ENCODE measurements around the gene PEX5L. TPM values are rescaled to one million over a fixed set of nuclear protein-coding genes. Genes with fewer than 3 reads are reported as not detected.

The PEX5L gene
- polyA plus RNA-seq, 1 of the 3 experiments (the other 2 are of a cell fraction): not detected

- 33% methylated on average over 3 of the region's 3 CpGs for WGBS (ENCODE audit: low lambda C conversion rate)
- Histone ChIP-seq H3K4me3 (ENCODE audit: low read depth in 2 of 2, low read length in 1 of 2) (no peak overlapping the region), H3K36me3 (replicated peaks in 1 of 2; ENCODE audit: control insufficient read depth in 1 of 2, insufficient read depth in 2 of 2, low read length in 1 of 2) (no peaks in the 10 kb centered on the region), H3K79me2 (ENCODE audit: insufficient read depth) (no peaks in the 10 kb centered on the region), H3K9ac (no peak overlapping the region), H2AFZ (ENCODE audit: low read depth) (no peak overlapping the region), H3K27ac (ENCODE audit: low read depth in 2 of 2, low read length in 1 of 2) (no peak overlapping the region), H3K27me3 (ENCODE audit: insufficient read depth) (no peaks in the 10 kb centered on the region), H3K4me2 (no peak overlapping the region), H4K20me1 (ENCODE audit: insufficient read depth) (no peaks in the 10 kb centered on the region), H3K4me1 (ENCODE audit: control insufficient read depth in 1 of 2, insufficient read depth in 2 of 2, low read depth in 1 of 2, low read length in 1 of 2) (peaks cover 0 to 3% of the 10 kb centered on the region in 2 experiments; a peak in 2 of 4 replicates), H3K9me3 (no peaks in the 10 kb centered on the region), H3F3A (replicated peaks; ENCODE audit: insufficient read depth) (no peaks in the 10 kb centered on the region), H3K9me2 (no peaks in the 10 kb centered on the region)
- ChIA-PET CTCF (interaction anchor here (1.0 to 4.9 kb wide), 4 partner anchors 11 to 72 kb away, joined by 3 to 31 read pairs (median 4); no protein-coding TSS in a partner anchor), POLR2A (interaction anchor here (1.0 kb wide), 1 partner anchor 30 kb away, joined by 3 read pairs; no protein-coding TSS in a partner anchor)
- DNase-seq: no peak
- TF ChIP-seq CTCF (IDR thresholded peaks at IDR 0.05): no peak
- TF ChIP-seq PBX3 (IDR thresholded peaks at IDR 0.05): no peak
- TF ChIP-seq YY1 (IDR thresholded peaks at IDR 0.05; ENCODE audit: low read depth): no peak
- no peak for TF ChIP-seq EP300 (IDR thresholded peaks at IDR 0.05; ENCODE audit: borderline replicate concordance in 1 of 2, low read depth in 1 of 2, low read length in 1 of 2)
- no peak for TF ChIP-seq CHD2 (IDR thresholded peaks at IDR 0.05; ENCODE audit: low read length, partially characterized antibody)
- no peak for TF ChIP-seq JUND (IDR thresholded peaks at IDR 0.05)
- no peak for TF ChIP-seq EZH2phosphoT487 (IDR thresholded peaks at IDR 0.05; ENCODE audit: borderline replicate concordance, low read depth)
- TF ChIP-seq GATA2 (CRISPR knock-in tag; IDR thresholded peaks at IDR 0.05): no peak
- no peak for TF ChIP-seq FOXM1 (IDR thresholded peaks at IDR 0.05; ENCODE audit: low read depth)
These were observed 214.4 kb downstream of the PEX5L start for GRCh38 chr3:179822296-179822695.

DNA sequence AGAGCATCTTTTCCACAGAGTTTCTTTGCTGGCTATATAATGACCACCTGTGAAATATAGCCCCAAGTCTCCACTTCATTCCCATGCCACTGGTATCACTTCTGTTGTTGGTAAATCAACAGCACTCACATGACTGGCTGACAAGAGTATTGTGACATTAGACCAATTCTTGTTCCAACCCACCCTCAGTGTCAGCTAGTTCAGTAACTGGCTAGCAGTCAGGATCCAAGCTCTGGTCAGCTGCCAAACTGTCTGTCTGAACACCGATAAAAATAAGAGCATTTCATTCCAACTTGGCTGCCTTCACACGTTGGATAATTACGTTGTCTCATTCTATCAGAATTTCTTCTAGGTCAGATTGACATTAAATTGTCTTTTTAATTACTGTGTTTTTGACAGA lies 217.4 kb downstream of the PEX5L start:
- ChIA-PET POLR2A (no interaction called here), CTCF (interaction anchor here (0.5 to 4.9 kb wide), 2 partner anchors 8 to 11 kb away, joined by 3 to 31 read pairs; no protein-coding TSS in a partner anchor)
- no peak overlapping the region for H3K27ac ChIP-seq (ENCODE audit: low read depth in 2 of 2, low read length in 1 of 2)
- no peak overlapping the region for H3K9ac ChIP-seq
- no peaks in the 10 kb centered on the region for H3K36me3 ChIP-seq (replicated peaks in 1 of 2; ENCODE audit: control insufficient read depth in 1 of 2, insufficient read depth in 2 of 2, low read length in 1 of 2)
- TF ChIP-seq GABPA (IDR thresholded peaks at IDR 0.05; ENCODE audit: low read depth) (no peak), EP300 (IDR thresholded peaks at IDR 0.05; ENCODE audit: borderline replicate concordance in 1 of 2, low read depth in 1 of 2, low read length in 1 of 2) (no peak), NFIC (IDR thresholded peaks at IDR 0.05; ENCODE audit: borderline replicate concordance) (no peak), MXI1 (IDR thresholded peaks at IDR 0.05; ENCODE audit: low read depth, low read length) (no peak), MEF2A (IDR thresholded peaks at IDR 0.05; ENCODE audit: borderline replicate concordance, low read depth) (no peak), RFX5 (IDR thresholded peaks at IDR 0.05; ENCODE audit: low read length) (no peak), GATA2 (CRISPR knock-in tag; IDR thresholded peaks at IDR 0.05) (no peak), CHD2 (IDR thresholded peaks at IDR 0.05; ENCODE audit: low read length, partially characterized antibody) (no peak), TEAD4 (IDR thresholded peaks at IDR 0.05; ENCODE audit: borderline replicate concordance, insufficient read depth) (no peak), RAD21 (IDR thresholded peaks at IDR 0.05; ENCODE audit: low read length) (no peak), IRF3 (IDR thresholded peaks at IDR 0.05; ENCODE audit: low read depth, low read length) (no peak)
- TF ChIP-seq, protein P1, sequence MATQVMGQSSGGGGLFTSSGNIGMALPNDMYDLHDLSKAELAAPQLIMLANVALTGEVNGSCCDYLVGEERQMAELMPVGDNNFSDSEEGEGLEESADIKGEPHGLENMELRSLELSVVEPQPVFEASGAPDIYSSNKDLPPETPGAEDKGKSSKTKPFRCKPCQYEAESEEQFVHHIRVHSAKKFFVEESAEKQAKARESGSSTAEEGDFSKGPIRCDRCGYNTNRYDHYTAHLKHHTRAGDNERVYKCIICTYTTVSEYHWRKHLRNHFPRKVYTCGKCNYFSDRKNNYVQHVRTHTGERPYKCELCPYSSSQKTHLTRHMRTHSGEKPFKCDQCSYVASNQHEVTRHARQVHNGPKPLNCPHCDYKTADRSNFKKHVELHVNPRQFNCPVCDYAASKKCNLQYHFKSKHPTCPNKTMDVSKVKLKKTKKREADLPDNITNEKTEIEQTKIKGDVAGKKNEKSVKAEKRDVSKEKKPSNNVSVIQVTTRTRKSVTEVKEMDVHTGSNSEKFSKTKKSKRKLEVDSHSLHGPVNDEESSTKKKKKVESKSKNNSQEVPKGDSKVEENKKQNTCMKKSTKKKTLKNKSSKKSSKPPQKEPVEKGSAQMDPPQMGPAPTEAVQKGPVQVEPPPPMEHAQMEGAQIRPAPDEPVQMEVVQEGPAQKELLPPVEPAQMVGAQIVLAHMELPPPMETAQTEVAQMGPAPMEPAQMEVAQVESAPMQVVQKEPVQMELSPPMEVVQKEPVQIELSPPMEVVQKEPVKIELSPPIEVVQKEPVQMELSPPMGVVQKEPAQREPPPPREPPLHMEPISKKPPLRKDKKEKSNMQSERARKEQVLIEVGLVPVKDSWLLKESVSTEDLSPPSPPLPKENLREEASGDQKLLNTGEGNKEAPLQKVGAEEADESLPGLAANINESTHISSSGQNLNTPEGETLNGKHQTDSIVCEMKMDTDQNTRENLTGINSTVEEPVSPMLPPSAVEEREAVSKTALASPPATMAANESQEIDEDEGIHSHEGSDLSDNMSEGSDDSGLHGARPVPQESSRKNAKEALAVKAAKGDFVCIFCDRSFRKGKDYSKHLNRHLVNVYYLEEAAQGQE (IDR thresholded peaks at IDR 0.05; ENCODE audit: low read depth, low read length): no peak
- H3K4me3 ChIP-seq (ENCODE audit: low read depth in 2 of 2, low read length in 1 of 2): no peak overlapping the region
- H3K9me3 ChIP-seq: no peaks in the 10 kb centered on the region
- DNase-seq: no peak
- H2AFZ ChIP-seq (ENCODE audit: low read depth): no peak overlapping the region
- 76% methylated on average over 3 of the region's 3 CpGs for WGBS (ENCODE audit: low lambda C conversion rate)
- H3F3A ChIP-seq (replicated peaks; ENCODE audit: insufficient read depth): no peaks in the 10 kb centered on the region
- H3K79me2 ChIP-seq (ENCODE audit: insufficient read depth): no peaks in the 10 kb centered on the region
- no peaks in the 10 kb centered on the region for H3K27me3 ChIP-seq (ENCODE audit: insufficient read depth)
- H4K20me1 ChIP-seq (ENCODE audit: insufficient read depth): no peaks in the 10 kb centered on the region
- no peak overlapping the region for H3K4me2 ChIP-seq
- H3K4me1 ChIP-seq (ENCODE audit: control insufficient read depth in 1 of 2, insufficient read depth in 2 of 2, low read depth in 1 of 2, low read length in 1 of 2): no peaks in the 10 kb centered on the region; a peak in 1 of 4 replicates
- H3K9me2 ChIP-seq: no peaks in the 10 kb centered on the region

Measured in SK-N-SH (cell line).